Trophoblast cell (in vitro differentiated cells and primary cell): ENCODE results near the gene RWDD1.
A peak's percentile ranks its signal among the peaks of the same experiment; 100 is the strongest.

Experiments
- DNase-seq, 2 donors: peaks; one replicate each; pipeline ENCODE4 v3.0.0-alpha.2; 2016
- H2AFZ ChIP-seq: 2 replicates; pipeline ENCODE4 v1.6.1; 2013; ENCODE audit warnings: low read length, moderate library complexity, mild to moderate bottlenecking; ENCODE audit not compliant: insufficient read depth, poor library complexity
- H2AK5ac ChIP-seq: 2 replicates; pipeline ENCODE4 v1.6.1; 2013; ENCODE audit warnings: mild to moderate bottlenecking, low read length
- H2BK120ac ChIP-seq: 2 replicates; pipeline ENCODE4 v1.6.1; 2013; ENCODE audit warnings: low read length, mild to moderate bottlenecking, moderate library complexity; ENCODE audit not compliant: insufficient read depth, poor library complexity
- H2BK12ac ChIP-seq: 2 replicates; pipeline ENCODE4 v1.6.1; 2013; ENCODE audit warnings: mild to moderate bottlenecking, low read length, moderate library complexity
- H2BK5ac ChIP-seq: 2 replicates; pipeline ENCODE4 v1.6.1; 2013; ENCODE audit warnings: low read length, low read depth, moderate library complexity, mild to moderate bottlenecking; ENCODE audit not compliant: poor library complexity
- H3K14ac ChIP-seq: 2 replicates; pipeline ENCODE4 v1.6.1; 2013; ENCODE audit warnings: mild to moderate bottlenecking, low read length
- H3K18ac ChIP-seq: 2 replicates; pipeline ENCODE4 v1.6.1; 2013; ENCODE audit warnings: mild to moderate bottlenecking, low read length
- H3K23ac ChIP-seq: 2 replicates; pipeline ENCODE4 v1.6.1; 2013; ENCODE audit warnings: low read length
- H3K27ac ChIP-seq: 2 replicates; pipeline ENCODE4 v1.5.1; 2013; ENCODE audit warnings: low read depth, mild to moderate bottlenecking, inconsistent platforms, low read length, moderate library complexity
- H3K27me3 ChIP-seq: 2 replicates; pipeline ENCODE4 v1.6.1; 2013; ENCODE audit warnings: inconsistent platforms, mild to moderate bottlenecking, low read length, moderate library complexity; ENCODE audit not compliant: insufficient read depth
- H3K36me3 ChIP-seq, 2 experiments: 1 replicate in 1 of 2; 2 replicates in 1 of 2; pipeline ENCODE4 v1.6.1; 2013; ENCODE audit warnings: low read length in 2 of 2, mild to moderate bottlenecking in 2 of 2, moderate library complexity in 1 of 2; ENCODE audit not compliant: insufficient read depth in 2 of 2, control insufficient read depth in 1 of 2
- H3K4ac ChIP-seq: 2 replicates; pipeline ENCODE4 v1.6.1; 2013; ENCODE audit warnings: low read depth, mild to moderate bottlenecking, low read length, moderate library complexity
- H3K4me1 ChIP-seq, 2 experiments: 1 replicate in 1 of 2; 2 replicates in 1 of 2; pipeline ENCODE4 v1.6.1; 2013; ENCODE audit warnings: low read length in 2 of 2, mild to moderate bottlenecking in 2 of 2, moderate library complexity in 1 of 2; ENCODE audit not compliant: insufficient read depth in 2 of 2, control insufficient read depth in 1 of 2
- H3K4me2 ChIP-seq: 2 replicates; pipeline ENCODE4 v1.6.1; 2013; ENCODE audit warnings: inconsistent platforms, mild to moderate bottlenecking, low read length, moderate library complexity
- H3K4me3 ChIP-seq: 2 replicates; pipeline ENCODE4 v1.5.1; 2013; ENCODE audit warnings: mild to moderate bottlenecking, low read depth, low read length, inconsistent platforms
- H3K79me1 ChIP-seq: one replicate; pipeline ENCODE4 v1.6.1; 2013; ENCODE audit warnings: low read length
- H3K79me2 ChIP-seq: 2 replicates; pipeline ENCODE4 v1.6.1; 2013; ENCODE audit warnings: low read length, mild to moderate bottlenecking; ENCODE audit not compliant: control insufficient read depth, insufficient read depth, poor library complexity
- H3K9ac ChIP-seq: 2 replicates; pipeline ENCODE4 v1.6.1; 2013; ENCODE audit warnings: mild to moderate bottlenecking, low read length
- H3K9me3 ChIP-seq: 2 replicates; pipeline ENCODE4 v1.6.1; 2013; ENCODE audit warnings: low read depth, mild to moderate bottlenecking, control low read depth, inconsistent platforms, low read length; ENCODE audit not compliant: insufficient read depth
- H4K12ac ChIP-seq: 2 replicates; pipeline ENCODE4 v1.6.1; 2013; ENCODE audit warnings: low read depth, mild to moderate bottlenecking, low read length, moderate library complexity
- H4K8ac ChIP-seq: 2 replicates; pipeline ENCODE4 v1.6.1; 2013; ENCODE audit warnings: low read depth, mild to moderate bottlenecking, low read length, moderate library complexity
- H4K91ac ChIP-seq: one replicate; pipeline ENCODE4 v1.6.1; 2013; ENCODE audit warnings: low read depth, mild to moderate bottlenecking, low read length, moderate library complexity
- WGBS: extraction: QIAGEN DNeasy Blood & Tissue Kit; methylation state at CpG from one replicate; pipeline ENCODE4 v1.1.7; 2013; ENCODE audit warnings: missing lambda C conversion rate; ENCODE audit not compliant: insufficient read length, insufficient coverage; ENCODE audit errors: extremely low coverage; 5-methylcytosine and 5-hydroxymethylcytosine counted together

RWDD1 gene

DNA sequence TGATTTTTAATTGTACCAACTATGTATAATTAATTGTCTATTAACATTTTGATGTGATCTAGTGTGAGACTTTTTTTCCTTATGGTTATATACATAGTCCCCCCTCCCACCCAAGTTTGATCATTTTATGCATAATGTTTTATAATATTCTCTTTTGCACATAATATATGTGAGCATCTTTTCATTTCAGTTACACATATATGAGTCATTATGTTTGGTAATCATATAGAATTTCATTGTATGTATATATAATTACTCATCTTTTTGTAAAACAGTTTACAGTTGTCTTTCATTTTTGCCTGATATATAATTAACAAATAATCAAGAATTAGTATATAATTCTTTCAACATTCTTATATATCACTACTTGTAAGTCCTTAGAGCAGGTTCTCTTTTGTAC lies 15.0 kb downstream of the RWDD1 start:
- Histone ChIP-seq H4K8ac (no peak overlapping the region), H3K14ac (no peak overlapping the region), H2AFZ (no peak overlapping the region), H3K4me2 (no peak overlapping the region), H2BK5ac (no peak overlapping the region), H2BK12ac (no peak overlapping the region), H4K91ac (no peak overlapping the region), H3K4me1 (no peaks in the 10 kb centered on the region), H3K4ac (no peak overlapping the region), H3K27me3 (no peaks in the 10 kb centered on the region), H3K79me1 (no peaks in the 10 kb centered on the region), H2AK5ac (no peak overlapping the region), H3K27ac (no peak overlapping the region), H3K36me3 (peaks cover 2 to 4% of the 10 kb centered on the region in 2 experiments), H3K4me3 (no peak overlapping the region), H3K23ac (no peak overlapping the region), H3K79me2 (no peaks in the 10 kb centered on the region), H2BK120ac (no peak overlapping the region), H4K12ac (no peak overlapping the region), H3K18ac (no peak overlapping the region), H3K9ac (no peak overlapping the region), H3K9me3 (no peaks in the 10 kb centered on the region)
- DNase-seq, result no peak

GRCh38 chr6:116586738-116587137 lies 15.4 kb downstream of the RWDD1 start:
- Histone ChIP-seq H3K27ac (no peak overlapping the region), H3K18ac (no peak overlapping the region), H2BK5ac (no peak overlapping the region), H3K4me3 (no peak overlapping the region), H3K9ac (no peak overlapping the region), H3K23ac (no peak overlapping the region), H2AK5ac (no peak overlapping the region), H3K4me1 (no peaks in the 10 kb centered on the region), H3K14ac (no peak overlapping the region), H4K8ac (no peak overlapping the region), H3K79me2 (no peaks in the 10 kb centered on the region), H4K12ac (no peak overlapping the region), H3K79me1 (no peaks in the 10 kb centered on the region), H4K91ac (no peak overlapping the region), H3K27me3 (no peaks in the 10 kb centered on the region), H3K4ac (no peak overlapping the region), H2AFZ (no peak overlapping the region), H3K36me3 (peaks cover 2 to 8% of the 10 kb centered on the region in 2 experiments), H3K4me2 (no peak overlapping the region), H2BK120ac (no peak overlapping the region), H2BK12ac (no peak overlapping the region), H3K9me3 (no peaks in the 10 kb centered on the region)
- WGBS, result no CpG with 5 or more reads among the region's 2 CpGs
- no peak for DNase-seq

DNA sequence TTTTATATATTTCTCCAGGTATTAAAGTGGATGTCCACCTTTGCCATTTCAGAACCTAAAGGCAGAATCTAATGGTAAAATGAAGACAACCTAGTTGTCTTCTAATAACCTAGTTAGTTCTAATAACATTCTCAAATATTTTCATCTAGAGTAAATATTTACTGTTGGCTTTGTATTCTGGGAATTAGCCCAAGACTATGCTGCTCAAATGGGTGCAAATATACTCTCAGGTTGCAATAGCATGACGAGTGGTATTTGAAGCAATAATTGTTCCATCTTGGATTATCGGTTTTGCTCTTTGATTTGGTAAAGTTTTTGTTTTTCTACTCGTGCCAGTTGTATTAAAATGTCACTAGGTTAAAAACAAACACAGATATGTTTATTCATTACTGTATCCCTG lies 23.9 kb downstream of the RWDD1 start:
- no peak for DNase-seq
- Histone ChIP-seq H3K9ac (no peak overlapping the region), H3K4ac (no peak overlapping the region), H2AFZ (no peak overlapping the region), H4K12ac (no peak overlapping the region), H2BK5ac (no peak overlapping the region), H3K36me3 (peaks cover 7 to 9% of the 10 kb centered on the region in 2 experiments), H2BK120ac (no peak overlapping the region), H3K23ac (no peak overlapping the region), H4K8ac (no peak overlapping the region), H3K4me2 (no peak overlapping the region), H3K9me3 (no peaks in the 10 kb centered on the region), H3K27me3 (no peaks in the 10 kb centered on the region), H3K14ac (no peak overlapping the region), H3K18ac (no peak overlapping the region), H2BK12ac (no peak overlapping the region), H4K91ac (no peak overlapping the region), H3K4me3 (no peak overlapping the region), H3K79me1 (no peaks in the 10 kb centered on the region), H3K27ac (no peak overlapping the region), H2AK5ac (no peak overlapping the region), H3K79me2 (no peaks in the 10 kb centered on the region), H3K4me1 (no peaks in the 10 kb centered on the region)
- WGBS, result no CpG with 5 or more reads among the region's 3 CpGs

- Histone ChIP-seq H2BK12ac (no peak overlapping the region), H3K4me3 (no peak overlapping the region), H3K4ac (no peak overlapping the region), H3K9ac (no peak overlapping the region), H3K79me1 (no peaks in the 10 kb centered on the region), H3K4me1 (no peaks in the 10 kb centered on the region), H3K4me2 (no peak overlapping the region), H4K8ac (no peak overlapping the region), H2AFZ (no peak overlapping the region), H3K14ac (no peak overlapping the region), H2AK5ac (no peak overlapping the region), H3K27me3 (no peaks in the 10 kb centered on the region), H3K23ac (no peak overlapping the region), H2BK120ac (no peak overlapping the region), H3K27ac (no peak overlapping the region), H2BK5ac (no peak overlapping the region), H3K9me3 (no peaks in the 10 kb centered on the region), H4K12ac (no peak overlapping the region), H3K79me2 (no peaks in the 10 kb centered on the region), H3K36me3 (peaks cover 6 to 7% of the 10 kb centered on the region in 2 experiments), H4K91ac (no peak overlapping the region), H3K18ac (no peak overlapping the region)
- WGBS, result no CpG with 5 or more reads among the region's 4 CpGs
- peak in 1 of 2 donors; percentile 39 for DNase-seq
Observed at GRCh38 chr6:116596815-116597214, 25.5 kb downstream of the RWDD1 start.
